Measurements from ENCODE around the gene SIGLEC5.

GRCh38 chr19:51628153-51628939 lies 1.9 kb downstream of the SIGLEC5 start:
- TF ChIP-seq CTCF (conservative IDR thresholded peaks at IDR 0.05) (no peak), ZFX (IDR thresholded peaks at IDR 0.05) (no peak)

All from C4-2B (cell line).